Neural progenitor cell (in vitro differentiated cells): Measurements from ENCODE around the gene SORBS2.

Source experiments
- CTCF ChIP-seq: fragments of 200-600 bp; sonication (generic); IDR thresholded peaks from 2 replicates; pipeline ENCODE4 v1.5.1; 2017; ENCODE audit warnings: antibody characterized with exemption, mild to moderate bottlenecking
- EZH2 ChIP-seq: fragments of 200-600 bp; sonication (generic); IDR thresholded peaks from 2 replicates; pipeline ENCODE4 v1.6.1; 2017; ENCODE audit warnings: antibody characterized with exemption, mild to moderate bottlenecking, moderate library complexity
- EZH2phosphoT487 ChIP-seq: fragments of 200-600 bp; sonication (generic); IDR thresholded peaks from 2 replicates; pipeline ENCODE4 v1.6.1; 2017; ENCODE audit warnings: antibody characterized with exemption

GRCh38 chr4:185778307-185778706, 33.7 kb downstream of the SORBS2 start:
- no peak for TF ChIP-seq CTCF
- no peak for TF ChIP-seq EZH2phosphoT487
- no peak for TF ChIP-seq EZH2
